Tibial artery (tissue), 4 donors: Measurements from ENCODE around the gene XPO1.
"Not testable (repeated sequence)": the region's sequence is repeated elsewhere in the genome, so short reads cannot be mapped to it uniquely, and the experiment has no call there.

Experiments used
- DNase-seq, 2 donors: peaks; one replicate each; pipeline ENCODE4 v3.0.0-alpha.2; 2019
- H3K27ac ChIP-seq, 2 donors: fragments of 200-600 bp; sonication (generic) in 1 of 2; 1 replicate in 1 of 2; 2 replicates in 1 of 2; pipeline ENCODE4 v1.5.1; 2018 to 2019; ENCODE audit warnings: mild to moderate bottlenecking in 1 of 2
- H3K27me3 ChIP-seq, 2 donors: fragments of 200-600 bp; sonication (generic) in 1 of 2; one replicate each; pipeline versions ENCODE4 v1.5.1 to v1.6.0; 2016 to 2019
- H3K36me3 ChIP-seq, 3 donors: fragments of 200-600 bp; sonication (generic) in 2 of 3; one replicate each; pipeline ENCODE4 v1.5.1; 2016 to 2019; ENCODE audit warnings: mild to moderate bottlenecking in 2 of 3
- H3K4me1 ChIP-seq, 4 donors: fragments of 200-600 bp; sonication (generic) in 2 of 4; 1 replicate in 3 of 4; 2 replicates in 1 of 4; pipeline ENCODE4 v1.5.1; 2016 to 2019
- H3K4me3 ChIP-seq, 2 donors: fragments of 200-600 bp; sonication (generic) in 1 of 2; 1 replicate in 1 of 2; 2 replicates in 1 of 2; pipeline ENCODE4 v1.5.1; 2018 to 2019; ENCODE audit warnings: mild to moderate bottlenecking in 2 of 2
- H3K9me3 ChIP-seq, 3 donors: fragments of 200-600 bp; sonication (generic) in 1 of 3; one replicate each; pipeline ENCODE4 v1.5.1; 2016 to 2019
- intact Hi-C: fragments of 100-400 bp; cut with DNase I; formaldehyde crosslinking; loops from one replicate; pipeline ENCODE4 v1.15.0; 2023; ENCODE audit warnings: low total_unique reads
- TF ChIP-seq, protein P1 (sequence below), 2 experiments: fragments of 200-600 bp in 1 of 2; fragments of 450-650 bp in 1 of 2; IDR thresholded peaks; one replicate each; pipeline ENCODE4 v1.5.1; 2017 to 2019; ENCODE audit warnings: antibody characterized with exemption in 2 of 2, mild to moderate bottlenecking in 1 of 2, moderate library complexity in 1 of 2

The XPO1 gene

DNA sequence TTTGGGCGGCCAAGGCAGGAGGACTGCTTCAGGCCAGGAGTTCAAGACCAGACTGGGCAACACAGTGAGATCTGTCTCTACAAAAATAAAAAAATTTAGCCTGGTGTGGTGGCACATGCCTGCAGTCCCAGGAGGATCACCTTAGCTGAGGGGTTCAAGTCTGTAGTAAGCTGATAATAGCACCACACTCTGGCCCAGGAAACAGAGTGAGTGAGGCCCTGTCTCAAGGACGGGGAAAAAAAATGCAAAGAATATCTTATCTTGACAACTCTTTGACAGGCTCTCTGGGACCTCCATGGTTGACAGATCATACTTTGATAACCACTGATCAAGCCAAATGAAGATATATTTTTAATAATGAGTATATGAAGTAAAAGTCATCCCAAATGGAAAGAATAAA lies 89.9 kb downstream of the XPO1 start:
- H3K4me1 ChIP-seq: peaks cover 0 to 9% (median 6%) of the 10 kb centered on the region in 4 donors
- no peak overlapping the region for H3K27ac ChIP-seq
- H3K9me3 ChIP-seq: no peaks in the 10 kb centered on the region
- peaks cover 0 to 4% (median 0%) of the 10 kb centered on the region in 3 donors for H3K36me3 ChIP-seq
- intact Hi-C loops: no loop called here
- no peaks in the 10 kb centered on the region for H3K27me3 ChIP-seq
- TF ChIP-seq, protein P1, sequence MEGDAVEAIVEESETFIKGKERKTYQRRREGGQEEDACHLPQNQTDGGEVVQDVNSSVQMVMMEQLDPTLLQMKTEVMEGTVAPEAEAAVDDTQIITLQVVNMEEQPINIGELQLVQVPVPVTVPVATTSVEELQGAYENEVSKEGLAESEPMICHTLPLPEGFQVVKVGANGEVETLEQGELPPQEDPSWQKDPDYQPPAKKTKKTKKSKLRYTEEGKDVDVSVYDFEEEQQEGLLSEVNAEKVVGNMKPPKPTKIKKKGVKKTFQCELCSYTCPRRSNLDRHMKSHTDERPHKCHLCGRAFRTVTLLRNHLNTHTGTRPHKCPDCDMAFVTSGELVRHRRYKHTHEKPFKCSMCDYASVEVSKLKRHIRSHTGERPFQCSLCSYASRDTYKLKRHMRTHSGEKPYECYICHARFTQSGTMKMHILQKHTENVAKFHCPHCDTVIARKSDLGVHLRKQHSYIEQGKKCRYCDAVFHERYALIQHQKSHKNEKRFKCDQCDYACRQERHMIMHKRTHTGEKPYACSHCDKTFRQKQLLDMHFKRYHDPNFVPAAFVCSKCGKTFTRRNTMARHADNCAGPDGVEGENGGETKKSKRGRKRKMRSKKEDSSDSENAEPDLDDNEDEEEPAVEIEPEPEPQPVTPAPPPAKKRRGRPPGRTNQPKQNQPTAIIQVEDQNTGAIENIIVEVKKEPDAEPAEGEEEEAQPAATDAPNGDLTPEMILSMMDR (IDR thresholded peaks at IDR 0.05): no peak
- H3K4me3 ChIP-seq: no peak overlapping the region
- DNase-seq: no peak

DNA sequence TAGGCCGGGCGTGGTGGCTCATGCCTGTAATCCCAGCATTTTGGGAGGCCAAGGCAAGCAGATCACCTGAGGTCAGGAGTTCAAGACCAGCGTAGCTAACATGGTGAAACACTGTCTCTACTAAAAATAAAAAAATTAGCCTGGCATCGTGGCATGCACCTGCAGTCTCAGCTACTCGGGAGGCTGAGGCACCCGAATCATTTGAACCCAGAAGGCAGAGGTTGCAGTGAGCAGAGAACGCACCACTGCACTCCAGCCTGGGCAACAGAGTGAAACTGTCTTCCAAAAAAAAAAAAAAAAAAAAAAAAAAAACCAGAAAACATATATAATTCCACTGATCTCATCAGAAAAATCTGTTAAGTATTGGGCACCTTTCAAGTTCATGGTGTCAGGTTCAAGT lies 91.2 kb downstream of the XPO1 start:
- not testable (repeated sequence) for H3K4me3 ChIP-seq, DNase-seq, H3K27ac ChIP-seq

DNA sequence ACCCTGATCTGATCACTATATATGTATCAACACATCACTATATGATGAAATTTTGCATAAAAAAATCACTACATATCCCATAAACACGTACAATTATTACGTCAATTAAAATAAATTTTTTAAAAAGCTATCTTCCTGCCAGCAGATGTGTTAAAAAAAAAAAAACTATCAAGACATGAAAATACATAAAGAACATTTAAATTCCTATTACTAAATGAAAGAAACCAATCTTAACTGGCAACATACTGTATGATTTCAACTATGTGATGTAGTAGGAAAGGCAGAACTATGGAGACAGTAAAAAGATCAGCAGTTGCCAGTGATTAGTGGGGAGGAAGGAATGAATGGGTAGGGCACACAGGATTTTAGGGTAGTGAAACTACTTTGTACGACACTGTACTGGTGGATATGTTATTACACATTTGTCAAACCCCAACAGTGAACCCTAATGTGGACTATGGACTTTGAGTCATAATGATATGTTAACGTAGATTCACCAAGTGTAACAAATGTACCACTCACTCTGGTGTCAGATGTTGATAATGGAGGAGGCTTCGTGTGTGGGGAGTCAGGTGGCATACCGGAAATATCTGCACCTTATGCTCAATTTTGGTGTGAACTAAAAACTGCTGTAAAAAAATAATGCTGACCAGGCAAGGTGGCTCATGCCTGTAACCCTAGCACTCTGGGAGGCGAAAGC lies 94.7 kb downstream of the XPO1 start:
- H3K4me1 ChIP-seq: peaks cover 0 to 40% (median 11%) of the 10 kb centered on the region in 4 donors
- H3K27ac ChIP-seq: no peak overlapping the region
- DNase-seq: no peak
- no peaks in the 10 kb centered on the region for H3K27me3 ChIP-seq
- H3K4me3 ChIP-seq: no peak overlapping the region
- no peaks in the 10 kb centered on the region for H3K36me3 ChIP-seq
- H3K9me3 ChIP-seq: no peaks in the 10 kb centered on the region
- TF ChIP-seq, protein P1 (IDR thresholded peaks at IDR 0.05): no peak
- intact Hi-C loops: no loop called here

More for the DNA sequence above, 91.2 kb downstream of the XPO1 start:
- H3K36me3 ChIP-seq, H3K27me3 ChIP-seq, intact Hi-C loops, H3K9me3 ChIP-seq: not testable (repeated sequence)
- peaks cover 0 to 11% (median 6%) of the 10 kb centered on the region in 4 donors for H3K4me1 ChIP-seq

DNA sequence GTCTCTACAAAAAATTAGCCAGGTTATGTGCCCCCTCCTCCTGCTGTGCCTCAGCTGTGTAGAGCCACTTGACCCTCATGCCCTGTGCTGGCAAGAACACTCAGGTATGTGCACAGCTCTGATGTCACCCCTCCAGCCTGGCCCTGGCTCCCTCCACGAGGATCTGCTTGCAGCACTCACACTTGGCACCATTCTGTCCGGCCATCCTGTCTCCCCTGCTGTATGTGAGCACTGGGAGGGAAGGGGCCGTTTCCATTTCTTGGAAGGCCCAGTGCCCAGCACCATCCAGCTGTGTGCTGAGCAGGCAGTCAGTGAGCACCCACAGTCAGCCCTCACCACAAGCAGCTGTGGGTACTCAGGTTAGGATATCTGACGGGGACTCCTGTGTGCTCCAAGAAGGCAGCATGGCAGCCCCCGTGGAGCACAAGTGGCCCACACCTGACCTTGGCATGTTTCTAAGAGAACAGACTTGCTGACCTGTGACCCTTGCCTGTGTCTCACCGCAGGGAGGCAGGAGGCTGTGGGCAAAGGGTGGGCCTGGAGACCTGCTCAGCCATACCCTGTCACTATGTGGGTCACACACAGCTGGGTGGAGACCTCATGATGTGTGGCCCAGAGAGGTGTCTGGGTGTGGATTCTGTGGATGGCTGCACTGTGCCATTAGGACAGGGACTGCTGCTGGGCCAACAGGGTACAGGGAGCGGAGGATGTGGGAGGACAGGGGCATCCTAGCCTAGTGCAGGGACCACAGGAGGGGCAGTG lies 98.7 kb downstream of the XPO1 start:
- Histone ChIP-seq H3K9me3 (no peaks in the 10 kb centered on the region), H3K27ac (no peak overlapping the region), H3K4me1 (peaks cover 0 to 48% (median 12%) of the 10 kb centered on the region in 4 donors), H3K27me3 (no peaks in the 10 kb centered on the region), H3K4me3 (no peak overlapping the region), H3K36me3 (no peaks in the 10 kb centered on the region)
- DNase-seq: no peak
- TF ChIP-seq, protein P1 (IDR thresholded peaks at IDR 0.05): no peak
- intact Hi-C loops: no loop called here

DNA sequence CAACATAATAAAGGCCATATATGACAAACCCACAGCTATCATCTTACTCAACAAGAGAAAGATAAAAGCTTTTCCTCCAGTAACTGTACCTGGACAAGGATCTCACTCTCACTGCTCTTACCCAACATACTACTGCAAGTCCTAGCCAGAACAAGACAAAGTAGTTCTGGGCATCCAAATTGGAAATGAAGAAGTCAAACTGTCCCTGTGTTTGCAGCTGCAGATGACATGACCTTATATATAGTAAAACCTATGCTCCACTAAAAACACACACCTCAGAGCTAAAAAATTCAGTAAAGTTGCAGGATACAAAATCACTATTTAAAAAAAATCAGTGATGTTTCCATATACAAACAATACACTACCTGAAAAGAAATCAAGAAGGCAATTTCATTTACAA lies 99.5 kb downstream of the XPO1 start:
- TF ChIP-seq, protein P1 (IDR thresholded peaks at IDR 0.05): no peak
- intact Hi-C loops: no loop called here
- no peaks in the 10 kb centered on the region for H3K27me3 ChIP-seq
- no peak for DNase-seq
- no peaks in the 10 kb centered on the region for H3K36me3 ChIP-seq
- peaks cover 0 to 55% (median 17%) of the 10 kb centered on the region in 4 donors for H3K4me1 ChIP-seq
- no peak overlapping the region for H3K4me3 ChIP-seq
- no peak overlapping the region for H3K27ac ChIP-seq
- H3K9me3 ChIP-seq: no peaks in the 10 kb centered on the region

DNA sequence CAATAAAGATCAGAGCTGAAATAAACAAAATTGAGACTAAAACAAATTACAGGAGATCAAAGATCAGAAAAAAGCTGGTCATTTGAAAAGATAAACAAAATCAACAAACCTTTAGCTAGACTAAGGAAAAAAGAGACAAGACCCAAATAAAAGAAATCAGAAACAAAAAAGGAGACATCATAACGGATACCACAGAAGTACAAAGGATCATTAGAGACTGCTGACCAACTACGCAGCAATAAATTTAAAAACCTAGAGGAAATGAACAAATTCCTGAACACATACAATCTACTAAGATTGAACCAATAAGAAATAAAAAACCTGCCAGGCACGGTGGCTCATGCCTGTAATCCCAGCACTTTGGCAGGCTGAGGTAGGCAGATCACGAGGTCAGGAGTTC lies 101.0 kb downstream of the XPO1 start:
- no peak overlapping the region for H3K4me3 ChIP-seq
- H3K9me3 ChIP-seq: no peaks in the 10 kb centered on the region
- no peak overlapping the region for H3K27ac ChIP-seq
- TF ChIP-seq, protein P1 (IDR thresholded peaks at IDR 0.05): no peak
- H3K36me3 ChIP-seq: no peaks in the 10 kb centered on the region
- H3K4me1 ChIP-seq: peaks cover 0 to 64% (median 23%) of the 10 kb centered on the region in 4 donors
- intact Hi-C loops: no loop called here
- no peak for DNase-seq
- no peaks in the 10 kb centered on the region for H3K27me3 ChIP-seq
